Measurements from ENCODE around the gene SRGAP2C. TPM values are rescaled to one million over a fixed set of nuclear protein-coding genes. Genes with fewer than 3 reads are reported as not detected.
"Not testable (repeated sequence)": the region's sequence is repeated elsewhere in the genome, so short reads cannot be mapped to it uniquely, and the experiment has no call there.

Gene SRGAP2C
- polyA plus RNA-seq, 1 of the 3 experiments (the other 2 are of a cell fraction): 3.2 TPM

- CTCF ChIA-PET; H3K9me3 ChIP-seq; H3K79me2 ChIP-seq (ENCODE audit: insufficient read depth); H3K4me2 ChIP-seq; H3K4me3 ChIP-seq (ENCODE audit: low read depth in 2 of 2, low read length in 1 of 2); H3K36me3 ChIP-seq (replicated peaks in 1 of 2; ENCODE audit: control insufficient read depth in 1 of 2, insufficient read depth in 2 of 2, low read length in 1 of 2); H3K9me2 ChIP-seq; H3K4me1 ChIP-seq (ENCODE audit: control insufficient read depth in 1 of 2, insufficient read depth in 2 of 2, low read depth in 1 of 2, low read length in 1 of 2); H2AFZ ChIP-seq (ENCODE audit: low read depth); H3K27ac ChIP-seq (ENCODE audit: low read depth in 2 of 2, low read length in 1 of 2); H3F3A ChIP-seq (replicated peaks; ENCODE audit: insufficient read depth); POLR2A ChIA-PET; H3K9ac ChIP-seq; DNase-seq; H4K20me1 ChIP-seq (ENCODE audit: insufficient read depth); H3K27me3 ChIP-seq (ENCODE audit: insufficient read depth): not testable (repeated sequence)
- no CpG with 5 or more reads among the region's 5 CpGs for WGBS (ENCODE audit: low lambda C conversion rate)
These were observed 29.9 kb downstream of the SRGAP2C start for GRCh38 chr1:121214544-121215156.

- H3K79me2 ChIP-seq (ENCODE audit: insufficient read depth); H3F3A ChIP-seq (replicated peaks; ENCODE audit: insufficient read depth); H3K4me2 ChIP-seq; H2AFZ ChIP-seq (ENCODE audit: low read depth); H3K9me2 ChIP-seq; H3K9me3 ChIP-seq; H3K9ac ChIP-seq; H3K4me1 ChIP-seq (ENCODE audit: control insufficient read depth in 1 of 2, insufficient read depth in 2 of 2, low read depth in 1 of 2, low read length in 1 of 2); H3K27ac ChIP-seq (ENCODE audit: low read depth in 2 of 2, low read length in 1 of 2); H3K36me3 ChIP-seq (replicated peaks in 1 of 2; ENCODE audit: control insufficient read depth in 1 of 2, insufficient read depth in 2 of 2, low read length in 1 of 2); H3K27me3 ChIP-seq (ENCODE audit: insufficient read depth); POLR2A ChIA-PET; DNase-seq; H4K20me1 ChIP-seq (ENCODE audit: insufficient read depth); H3K4me3 ChIP-seq (ENCODE audit: low read depth in 2 of 2, low read length in 1 of 2); CTCF ChIA-PET: not testable (repeated sequence)
- WGBS (ENCODE audit: low lambda C conversion rate): 100% methylated on average over 1 of the region's 1 CpG
These were observed 31.1 kb downstream of the SRGAP2C start for GRCh38 chr1:121215699-121216417.

GRCh38 chr1:121216676-121217075, 31.9 kb downstream of the SRGAP2C start:
- H3K9me2 ChIP-seq; H4K20me1 ChIP-seq (ENCODE audit: insufficient read depth); H3K4me3 ChIP-seq (ENCODE audit: low read depth in 2 of 2, low read length in 1 of 2); H3K4me1 ChIP-seq (ENCODE audit: control insufficient read depth in 1 of 2, insufficient read depth in 2 of 2, low read depth in 1 of 2, low read length in 1 of 2); H3F3A ChIP-seq (replicated peaks; ENCODE audit: insufficient read depth); CTCF ChIA-PET; H3K27me3 ChIP-seq (ENCODE audit: insufficient read depth); H3K79me2 ChIP-seq (ENCODE audit: insufficient read depth); H3K36me3 ChIP-seq (replicated peaks in 1 of 2; ENCODE audit: control insufficient read depth in 1 of 2, insufficient read depth in 2 of 2, low read length in 1 of 2); H3K9ac ChIP-seq; H2AFZ ChIP-seq (ENCODE audit: low read depth); POLR2A ChIA-PET; H3K4me2 ChIP-seq; H3K27ac ChIP-seq (ENCODE audit: low read depth in 2 of 2, low read length in 1 of 2); DNase-seq; H3K9me3 ChIP-seq: not testable (repeated sequence)
- WGBS (ENCODE audit: low lambda C conversion rate): no CpG with 5 or more reads among the region's 1 CpG

GRCh38 chr1:121221770-121222169, 37.0 kb downstream of the SRGAP2C start:
- H3K27me3 ChIP-seq (ENCODE audit: insufficient read depth); POLR2A ChIA-PET; H3K79me2 ChIP-seq (ENCODE audit: insufficient read depth); H3K36me3 ChIP-seq (replicated peaks in 1 of 2; ENCODE audit: control insufficient read depth in 1 of 2, insufficient read depth in 2 of 2, low read length in 1 of 2); H3K27ac ChIP-seq (ENCODE audit: low read depth in 2 of 2, low read length in 1 of 2); CTCF ChIA-PET; H3K9me2 ChIP-seq; H3K9me3 ChIP-seq; H3K9ac ChIP-seq; H3K4me1 ChIP-seq (ENCODE audit: control insufficient read depth in 1 of 2, insufficient read depth in 2 of 2, low read depth in 1 of 2, low read length in 1 of 2); H3K4me2 ChIP-seq; DNase-seq; H4K20me1 ChIP-seq (ENCODE audit: insufficient read depth); H3F3A ChIP-seq (replicated peaks; ENCODE audit: insufficient read depth); H3K4me3 ChIP-seq (ENCODE audit: low read depth in 2 of 2, low read length in 1 of 2); H2AFZ ChIP-seq (ENCODE audit: low read depth): not testable (repeated sequence)
- WGBS (ENCODE audit: low lambda C conversion rate): no CpG with 5 or more reads among the region's 1 CpG

GRCh38 chr1:121224714-121225113, 39.9 kb downstream of the SRGAP2C start:
- H3K4me2 ChIP-seq; POLR2A ChIA-PET; DNase-seq; H3K4me3 ChIP-seq (ENCODE audit: low read depth in 2 of 2, low read length in 1 of 2); H3K27ac ChIP-seq (ENCODE audit: low read depth in 2 of 2, low read length in 1 of 2); H3K79me2 ChIP-seq (ENCODE audit: insufficient read depth); H3K4me1 ChIP-seq (ENCODE audit: control insufficient read depth in 1 of 2, insufficient read depth in 2 of 2, low read depth in 1 of 2, low read length in 1 of 2); H3K27me3 ChIP-seq (ENCODE audit: insufficient read depth); H3K9ac ChIP-seq; H3K36me3 ChIP-seq (replicated peaks in 1 of 2; ENCODE audit: control insufficient read depth in 1 of 2, insufficient read depth in 2 of 2, low read length in 1 of 2); H3K9me2 ChIP-seq; H3K9me3 ChIP-seq; H3F3A ChIP-seq (replicated peaks; ENCODE audit: insufficient read depth); CTCF ChIA-PET; H4K20me1 ChIP-seq (ENCODE audit: insufficient read depth); H2AFZ ChIP-seq (ENCODE audit: low read depth): not testable (repeated sequence)
- 89% methylated on average over 3 of the region's 4 CpGs for WGBS (ENCODE audit: low lambda C conversion rate)

GRCh38 chr1:121226295-121226904, 41.6 kb downstream of the SRGAP2C start:
- H3F3A ChIP-seq (replicated peaks; ENCODE audit: insufficient read depth); CTCF ChIA-PET; H4K20me1 ChIP-seq (ENCODE audit: insufficient read depth); H3K4me2 ChIP-seq; DNase-seq; H3K27me3 ChIP-seq (ENCODE audit: insufficient read depth); H3K27ac ChIP-seq (ENCODE audit: low read depth in 2 of 2, low read length in 1 of 2); H3K9me3 ChIP-seq; H3K4me1 ChIP-seq (ENCODE audit: control insufficient read depth in 1 of 2, insufficient read depth in 2 of 2, low read depth in 1 of 2, low read length in 1 of 2); H3K9ac ChIP-seq; H3K36me3 ChIP-seq (replicated peaks in 1 of 2; ENCODE audit: control insufficient read depth in 1 of 2, insufficient read depth in 2 of 2, low read length in 1 of 2); H3K4me3 ChIP-seq (ENCODE audit: low read depth in 2 of 2, low read length in 1 of 2); POLR2A ChIA-PET; H2AFZ ChIP-seq (ENCODE audit: low read depth); H3K9me2 ChIP-seq: not testable (repeated sequence)
- H3K79me2 ChIP-seq (ENCODE audit: insufficient read depth): peaks cover 11% of the 10 kb centered on the region
- WGBS (ENCODE audit: low lambda C conversion rate): 67% methylated on average over 1 of the region's 4 CpGs
